ENCODE measurements around the gene JADE2. TPM values are rescaled to one million over a fixed set of nuclear protein-coding genes. Genes with fewer than 3 reads are reported as not detected.

Gene JADE2
- total and polyA plus RNA-seq, 2 experiments from 2014 or later: 14.9 to 35.4 TPM

- Histone ChIP-seq H3K36me3 (replicated peaks; ENCODE audit: insufficient read depth, low read depth) (no peaks in the 10 kb centered on the region), H3K4me2 (no peak overlapping the region), H4K20me1 (ENCODE audit: insufficient read depth, poor library complexity, severe bottlenecking) (peaks cover 76% of the 10 kb centered on the region)
These were observed 9.2 kb downstream of the JADE2 start for GRCh38 chr5:134534726-134535110.

DNA sequence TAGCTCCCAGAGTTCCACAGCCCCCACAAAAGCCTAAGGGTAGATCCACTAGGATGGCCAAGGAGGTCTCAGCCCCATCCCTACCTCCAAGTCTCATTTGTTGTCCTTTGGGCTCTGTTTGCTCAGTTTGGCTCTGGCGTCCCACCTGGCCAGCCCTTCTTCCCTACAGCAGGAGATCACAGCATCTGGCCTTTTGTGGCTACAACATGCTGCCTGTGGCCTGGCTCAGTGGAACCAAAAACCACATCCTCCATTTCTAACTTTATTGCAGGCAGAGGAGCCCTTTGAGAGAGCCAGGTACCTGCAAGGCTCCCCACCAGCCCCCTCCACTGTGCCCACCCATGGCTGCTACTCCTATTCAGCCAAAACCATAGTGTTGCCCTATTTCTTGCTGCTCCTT lies 11.4 kb downstream of the JADE2 start:
- no peak overlapping the region for H3K4me2 ChIP-seq
- TF ChIP-seq EZH2 (IDR thresholded peaks at IDR 0.05; ENCODE audit: borderline replicate concordance) (no peak), CTCF (IDR thresholded peaks at IDR 0.05; ENCODE audit: poor library complexity) (no peak), EZH2phosphoT487 (IDR thresholded peaks at IDR 0.05; ENCODE audit: low read depth, severe bottlenecking, unreplicated experiment) (no peak)
- H3K36me3 ChIP-seq (replicated peaks; ENCODE audit: insufficient read depth, low read depth): no peaks in the 10 kb centered on the region
- no peak overlapping the region for H2AFZ ChIP-seq
- no peaks in the 10 kb centered on the region for H3K9me2 ChIP-seq (replicated peaks; ENCODE audit: insufficient read depth)
- H4K20me1 ChIP-seq (ENCODE audit: insufficient read depth, poor library complexity, severe bottlenecking): peaks cover 56% of the 10 kb centered on the region
- no peak overlapping the region for H3K27ac ChIP-seq
- DNase-seq (ENCODE audit: low spot score): no peak
- H3K4me1 ChIP-seq (ENCODE audit: insufficient read depth): peaks cover 3% of the 10 kb centered on the region
- H3K4me3 ChIP-seq: no peak overlapping the region
- 67% methylated on average over 1 of the region's 1 CpG for WGBS (ENCODE audit: low lambda C conversion rate, missing lambda C conversion rate)
- no peaks in the 10 kb centered on the region for H3K9me3 ChIP-seq (ENCODE audit: low read depth)
- no peaks in the 10 kb centered on the region for H3K27me3 ChIP-seq
- peaks cover 55% of the 10 kb centered on the region for H3K79me2 ChIP-seq

More at GRCh38 chr5:134534726-134535110, 9.2 kb downstream of the JADE2 start:
- H3K4me1 ChIP-seq (ENCODE audit: insufficient read depth): peaks cover 23% of the 10 kb centered on the region
- H3K27me3 ChIP-seq: no peaks in the 10 kb centered on the region
- 85% methylated on average over 5 of the region's 5 CpGs for WGBS (ENCODE audit: low lambda C conversion rate, missing lambda C conversion rate)
- DNase-seq (ENCODE audit: low spot score): no peak
- no peaks in the 10 kb centered on the region for H3K9me2 ChIP-seq (replicated peaks; ENCODE audit: insufficient read depth)
- H3K27ac ChIP-seq: no peak overlapping the region
- H3K9me3 ChIP-seq (ENCODE audit: low read depth): no peaks in the 10 kb centered on the region
- TF ChIP-seq EZH2phosphoT487 (IDR thresholded peaks at IDR 0.05; ENCODE audit: low read depth, severe bottlenecking, unreplicated experiment) (no peak), CTCF (IDR thresholded peaks at IDR 0.05; ENCODE audit: poor library complexity) (no peak), EZH2 (IDR thresholded peaks at IDR 0.05; ENCODE audit: borderline replicate concordance) (no peak)
- H3K79me2 ChIP-seq: peaks cover 76% of the 10 kb centered on the region
- H2AFZ ChIP-seq: no peak overlapping the region
- H3K4me3 ChIP-seq: no peak overlapping the region

DNA sequence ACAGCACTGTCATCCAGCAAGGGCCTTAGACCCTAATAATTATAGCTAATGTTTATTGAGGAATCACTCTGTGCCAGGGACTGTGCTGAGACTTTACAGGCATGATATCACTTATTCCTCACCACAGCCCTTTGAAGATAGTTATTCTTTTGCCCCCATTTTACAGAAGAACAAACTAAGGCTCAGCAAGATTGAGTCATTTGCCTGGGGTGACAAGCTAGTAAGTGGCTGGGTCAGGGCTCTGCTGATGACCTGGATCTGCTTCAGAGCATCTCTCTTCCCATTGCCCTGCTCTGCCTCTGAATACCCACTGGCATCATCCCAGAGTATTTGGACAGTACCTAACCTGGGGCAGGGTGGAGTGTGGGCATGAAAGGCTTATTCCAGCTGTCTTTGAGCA lies 11.8 kb downstream of the JADE2 start:
- no peak overlapping the region for H2AFZ ChIP-seq
- no peak for DNase-seq (ENCODE audit: low spot score)
- no peak overlapping the region for H3K4me2 ChIP-seq
- no peaks in the 10 kb centered on the region for H3K9me2 ChIP-seq (replicated peaks; ENCODE audit: insufficient read depth)
- H3K4me1 ChIP-seq (ENCODE audit: insufficient read depth): no peaks in the 10 kb centered on the region
- H3K36me3 ChIP-seq (replicated peaks; ENCODE audit: insufficient read depth, low read depth): no peaks in the 10 kb centered on the region
- H3K27ac ChIP-seq: no peak overlapping the region
- no peaks in the 10 kb centered on the region for H3K27me3 ChIP-seq
- H3K9me3 ChIP-seq (ENCODE audit: low read depth): no peaks in the 10 kb centered on the region
- H3K79me2 ChIP-seq: peaks cover 51% of the 10 kb centered on the region
- H3K4me3 ChIP-seq: no peak overlapping the region
- peaks cover 52% of the 10 kb centered on the region for H4K20me1 ChIP-seq (ENCODE audit: insufficient read depth, poor library complexity, severe bottlenecking)
- no peak for TF ChIP-seq EZH2 (IDR thresholded peaks at IDR 0.05; ENCODE audit: borderline replicate concordance)
- TF ChIP-seq EZH2phosphoT487 (IDR thresholded peaks at IDR 0.05; ENCODE audit: low read depth, severe bottlenecking, unreplicated experiment): no peak
- TF ChIP-seq CTCF (IDR thresholded peaks at IDR 0.05; ENCODE audit: poor library complexity): no peak

- TF ChIP-seq EZH2 (IDR thresholded peaks at IDR 0.05; ENCODE audit: borderline replicate concordance): no peak
- no peak for TF ChIP-seq CTCF (IDR thresholded peaks at IDR 0.05; ENCODE audit: poor library complexity)
- no peak for TF ChIP-seq EZH2phosphoT487 (IDR thresholded peaks at IDR 0.05; ENCODE audit: low read depth, severe bottlenecking, unreplicated experiment)
- Histone ChIP-seq H3K36me3 (replicated peaks; ENCODE audit: insufficient read depth, low read depth) (no peaks in the 10 kb centered on the region), H4K20me1 (ENCODE audit: insufficient read depth, poor library complexity, severe bottlenecking) (peaks cover 42% of the 10 kb centered on the region), H3K4me2 (no peak overlapping the region), H3K4me1 (ENCODE audit: insufficient read depth) (no peaks in the 10 kb centered on the region), H3K9me2 (replicated peaks; ENCODE audit: insufficient read depth) (no peaks in the 10 kb centered on the region), H3K27me3 (no peaks in the 10 kb centered on the region), H3K27ac (no peak overlapping the region), H3K79me2 (peaks cover 41% of the 10 kb centered on the region), H3K4me3 (no peak overlapping the region), H3K9me3 (ENCODE audit: low read depth) (no peaks in the 10 kb centered on the region), H2AFZ (no peak overlapping the region)
- WGBS (ENCODE audit: low lambda C conversion rate, missing lambda C conversion rate): 82% methylated on average over 3 of the region's 3 CpGs
- no peak for DNase-seq (ENCODE audit: low spot score)
These were observed 12.8 kb downstream of the JADE2 start for GRCh38 chr5:134538296-134538695.
